GM12874 (cell line): ENCODE data around the gene TBC1D22A.

Source experiments
- CTCF ChIP-seq: IDR thresholded peaks from 2 replicates; pipeline ENCODE4 v1.5.1; 2011; ENCODE audit warnings: low read depth, mild to moderate bottlenecking, control low read depth, low read length, moderate library complexity; ENCODE audit not compliant: insufficient read depth

Gene TBC1D22A

GRCh38 chr22:47144791-47145425 is 382.5 kb downstream of the TBC1D22A start:
- TF ChIP-seq CTCF: no peak

GRCh38 chr22:47145883-47146282 is 383.4 kb downstream of the TBC1D22A start:
- TF ChIP-seq CTCF: no peak

- no peak for TF ChIP-seq CTCF
Observed at GRCh38 chr22:47146391-47146790, 383.9 kb downstream of the TBC1D22A start.

GRCh38 chr22:47146941-47147340 is 384.5 kb downstream of the TBC1D22A start:
- no peak for TF ChIP-seq CTCF

- TF ChIP-seq CTCF: no peak
Observed at GRCh38 chr22:47147572-47147971, 385.1 kb downstream of the TBC1D22A start.

GRCh38 chr22:47148510-47148909 is 386.1 kb downstream of the TBC1D22A start:
- TF ChIP-seq CTCF: no peak

GRCh38 chr22:47148956-47149728 is 386.7 kb downstream of the TBC1D22A start:
- no peak for TF ChIP-seq CTCF
